Type B pancreatic cell (in vitro differentiated cells): Measurements from ENCODE around the gene BTBD17. TPM values are rescaled to one million over a fixed set of nuclear protein-coding genes. Genes with fewer than 3 reads are reported as not detected.
A peak's percentile ranks its signal among the peaks of the same experiment; 100 is the strongest.

ENCODE experiments used
- DNase-seq: peaks from one replicate; pipeline ENCODE4 v3.0.0; 2021; ENCODE audit warnings: mixed read lengths; ENCODE audit not compliant: unreplicated experiment; ENCODE audit errors: extremely low spot score
- H3K27ac Mint-ChIP-seq: 2 replicates; pipeline ENCODE4 v1.8.0; 2021; ENCODE audit warnings: mild to moderate bottlenecking, mixed read lengths
- H3K27me3 Mint-ChIP-seq: 2 replicates; pipeline ENCODE4 v1.8.0; 2021; ENCODE audit warnings: mixed read lengths
- H3K36me3 Mint-ChIP-seq: 2 replicates; pipeline ENCODE4 v1.8.0; 2021; ENCODE audit warnings: mixed read lengths
- H3K4me1 Mint-ChIP-seq: one replicate; pipeline ENCODE4 v1.8.0; 2021; ENCODE audit warnings: mixed read lengths; ENCODE audit not compliant: unreplicated experiment
- H3K4me3 Mint-ChIP-seq: 2 replicates; pipeline ENCODE4 v1.8.0; 2021; ENCODE audit warnings: mild to moderate bottlenecking, mixed read lengths
- H3K9me3 Mint-ChIP-seq: 2 replicates; pipeline ENCODE4 v1.8.0; 2021; ENCODE audit warnings: mixed read lengths
- total RNA-seq: library from RNA; stranded (reverse); gene quantifications from 2 replicates; pipeline ENCODE4 v1.2.1, GENCODE V29; 2021; ENCODE audit warnings: low replicate concordance
- TF ChIP-seq, protein P1 (sequence below): fragments of 200-600 bp; sonication (generic); conservative IDR thresholded peaks from 2 replicates; pipeline ENCODE4 v1.5.0; 2021; ENCODE audit warnings: antibody characterized with exemption, mild to moderate bottlenecking

BTBD17 gene
- total RNA-seq, 1 donor from 2014 or later, result 5.2 TPM

DNA sequence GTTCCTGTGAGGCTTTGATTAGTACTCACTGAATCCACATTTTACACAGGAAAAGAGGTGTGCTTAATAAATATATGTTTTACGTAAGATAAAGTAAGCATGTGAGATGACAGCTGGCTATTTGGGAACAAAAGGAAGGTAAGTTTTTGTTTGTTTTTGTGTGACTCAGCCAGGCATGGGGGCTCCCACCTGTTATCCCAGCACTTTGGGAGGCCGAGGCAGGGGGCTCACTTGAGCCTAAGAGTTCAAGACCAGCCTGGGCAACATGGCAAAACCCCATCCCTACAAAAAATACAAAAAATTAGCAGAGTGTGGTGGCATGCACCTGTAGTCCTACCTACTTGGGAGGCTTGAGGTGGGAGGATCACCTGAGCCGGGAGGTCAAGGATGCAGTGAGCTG, 23.5 kb upstream of the BTBD17 start:
- Mint-ChIP-seq H3K27me3 (no peaks in the 10 kb centered on the region), H3K4me1 (peaks cover 13% of the 10 kb centered on the region), H3K9me3 (no peaks in the 10 kb centered on the region), H3K36me3 (no peaks in the 10 kb centered on the region), H3K27ac (no peak overlapping the region), H3K4me3 (no peak overlapping the region)
- DNase-seq, result no peak
- TF ChIP-seq, protein P1, sequence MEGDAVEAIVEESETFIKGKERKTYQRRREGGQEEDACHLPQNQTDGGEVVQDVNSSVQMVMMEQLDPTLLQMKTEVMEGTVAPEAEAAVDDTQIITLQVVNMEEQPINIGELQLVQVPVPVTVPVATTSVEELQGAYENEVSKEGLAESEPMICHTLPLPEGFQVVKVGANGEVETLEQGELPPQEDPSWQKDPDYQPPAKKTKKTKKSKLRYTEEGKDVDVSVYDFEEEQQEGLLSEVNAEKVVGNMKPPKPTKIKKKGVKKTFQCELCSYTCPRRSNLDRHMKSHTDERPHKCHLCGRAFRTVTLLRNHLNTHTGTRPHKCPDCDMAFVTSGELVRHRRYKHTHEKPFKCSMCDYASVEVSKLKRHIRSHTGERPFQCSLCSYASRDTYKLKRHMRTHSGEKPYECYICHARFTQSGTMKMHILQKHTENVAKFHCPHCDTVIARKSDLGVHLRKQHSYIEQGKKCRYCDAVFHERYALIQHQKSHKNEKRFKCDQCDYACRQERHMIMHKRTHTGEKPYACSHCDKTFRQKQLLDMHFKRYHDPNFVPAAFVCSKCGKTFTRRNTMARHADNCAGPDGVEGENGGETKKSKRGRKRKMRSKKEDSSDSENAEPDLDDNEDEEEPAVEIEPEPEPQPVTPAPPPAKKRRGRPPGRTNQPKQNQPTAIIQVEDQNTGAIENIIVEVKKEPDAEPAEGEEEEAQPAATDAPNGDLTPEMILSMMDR, result no peak

DNA sequence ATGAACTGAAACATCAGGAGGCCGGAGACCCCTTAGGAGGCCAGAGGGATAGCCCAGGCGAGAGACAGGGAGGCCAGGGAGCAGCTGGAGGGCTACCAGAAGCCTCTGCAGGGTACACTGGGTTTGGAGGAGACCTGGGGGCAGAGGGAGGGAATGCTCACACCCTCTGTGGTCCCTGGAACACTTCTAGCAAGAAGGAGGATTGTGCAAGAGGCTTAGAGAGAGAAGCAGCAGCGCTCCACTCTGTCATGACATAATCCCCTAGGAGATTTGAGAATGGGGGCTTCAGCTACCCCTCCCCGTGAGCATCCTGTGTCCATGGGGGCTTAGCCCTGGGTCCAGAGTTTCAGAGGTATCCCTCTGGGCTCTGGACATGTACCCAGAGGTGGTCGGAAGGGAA, 21.5 kb upstream of the BTBD17 start:
- TF ChIP-seq, protein P1, result no peak
- Mint-ChIP-seq H3K4me3 (no peak overlapping the region), H3K36me3 (no peaks in the 10 kb centered on the region), H3K4me1 (peaks cover 16% of the 10 kb centered on the region), H3K27ac (no peak overlapping the region), H3K27me3 (no peaks in the 10 kb centered on the region), H3K9me3 (no peaks in the 10 kb centered on the region)
- no peak for DNase-seq

DNA sequence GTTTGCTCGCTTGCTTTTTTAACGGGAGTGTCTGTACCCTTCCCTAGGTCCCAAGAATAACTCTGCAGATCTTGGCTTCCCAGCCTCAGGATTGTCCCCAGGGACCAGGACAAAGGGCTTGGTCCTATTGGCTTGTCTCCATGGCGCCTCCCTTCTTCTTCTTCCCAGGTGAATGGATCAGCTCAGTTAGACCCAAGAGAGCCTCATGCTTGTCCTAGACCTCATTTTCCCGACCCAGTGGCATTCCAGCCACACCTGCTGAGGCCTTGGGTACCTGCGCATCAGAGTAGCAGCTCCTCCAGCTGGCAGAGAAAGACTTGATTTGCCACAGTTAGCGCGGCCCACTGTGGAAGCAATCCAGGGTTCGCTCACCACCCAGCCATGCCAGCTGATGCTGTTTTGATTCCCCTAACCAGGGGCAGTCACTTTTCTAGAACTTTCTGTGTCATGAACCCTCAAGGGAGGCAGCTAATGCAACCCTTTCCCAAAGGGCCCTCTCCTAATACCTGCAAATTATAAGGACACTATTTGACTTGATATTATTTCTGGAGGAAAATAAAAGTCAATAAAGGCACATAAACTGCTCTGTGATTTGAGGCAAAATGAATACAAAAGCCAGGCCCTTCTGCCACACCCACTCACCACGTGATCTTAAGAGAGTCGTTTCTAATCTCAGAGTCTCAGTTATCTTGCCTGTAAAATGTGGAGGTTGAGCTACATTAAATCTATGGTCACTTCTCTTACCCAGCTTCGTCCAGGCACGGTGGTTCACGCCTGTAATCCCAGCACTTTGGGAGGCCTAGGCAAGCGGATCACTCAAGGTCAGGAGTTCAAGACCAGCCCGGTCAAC, 19.5 kb upstream of the BTBD17 start:
- Mint-ChIP-seq H3K27ac (peak overlapping the region; percentile 61), H3K9me3 (no peaks in the 10 kb centered on the region), H3K36me3 (no peaks in the 10 kb centered on the region), H3K27me3 (peaks cover 9% of the 10 kb centered on the region), H3K4me1 (peaks cover 16% of the 10 kb centered on the region), H3K4me3 (no peak overlapping the region)
- DNase-seq, result no peak
- TF ChIP-seq, protein P1, result no peak

DNA sequence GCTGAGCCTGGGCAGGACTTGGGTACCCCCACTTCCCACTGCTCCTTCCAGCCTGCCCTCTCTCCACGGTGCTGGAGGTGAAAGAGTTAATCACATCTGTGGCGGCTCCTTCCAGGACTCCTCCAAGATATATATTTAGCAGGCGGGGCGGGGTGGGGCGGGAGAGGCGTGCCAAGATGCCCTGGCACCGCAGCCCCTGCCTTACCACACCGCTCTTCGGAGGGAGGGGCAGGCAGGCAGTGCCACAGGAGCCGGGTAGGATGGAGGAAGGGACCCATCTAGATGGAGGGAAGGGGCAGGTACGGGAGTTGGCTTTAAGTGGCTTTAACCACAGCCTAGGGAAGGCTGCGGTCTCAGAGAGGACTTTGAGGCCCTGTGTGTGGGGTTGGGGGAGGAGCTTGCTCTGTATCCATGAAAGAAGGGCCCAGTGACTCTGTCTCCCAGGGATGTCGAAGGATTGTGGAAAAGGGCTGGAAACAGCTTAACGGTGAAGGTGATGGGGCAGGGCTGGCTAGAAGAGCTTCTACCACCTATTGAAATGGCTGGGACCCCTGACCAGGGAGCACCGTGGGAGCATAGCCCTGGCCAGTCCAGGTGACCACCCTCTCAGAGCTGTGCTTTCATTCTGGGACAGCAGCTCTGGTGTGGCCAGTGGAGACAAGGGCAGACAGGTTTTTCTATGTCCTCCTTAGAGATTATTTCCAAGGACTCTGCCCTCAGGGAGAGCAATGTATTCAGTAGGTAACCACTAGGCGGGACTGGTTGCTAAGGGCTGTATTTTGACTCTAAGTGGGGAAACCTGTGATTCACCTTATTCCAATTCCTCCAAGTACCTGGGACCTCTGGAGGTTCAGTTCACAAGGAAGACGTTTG, 18.7 kb upstream of the BTBD17 start:
- H3K36me3 Mint-ChIP-seq, result no peaks in the 10 kb centered on the region
- H3K4me3 Mint-ChIP-seq, result no peak overlapping the region
- TF ChIP-seq, protein P1, result no peak
- peaks cover 11% of the 10 kb centered on the region for H3K27me3 Mint-ChIP-seq
- H3K4me1 Mint-ChIP-seq, result peaks cover 16% of the 10 kb centered on the region
- H3K9me3 Mint-ChIP-seq, result no peaks in the 10 kb centered on the region
- DNase-seq, result no peak
- H3K27ac Mint-ChIP-seq, result peak overlapping the region; percentile 61

DNA sequence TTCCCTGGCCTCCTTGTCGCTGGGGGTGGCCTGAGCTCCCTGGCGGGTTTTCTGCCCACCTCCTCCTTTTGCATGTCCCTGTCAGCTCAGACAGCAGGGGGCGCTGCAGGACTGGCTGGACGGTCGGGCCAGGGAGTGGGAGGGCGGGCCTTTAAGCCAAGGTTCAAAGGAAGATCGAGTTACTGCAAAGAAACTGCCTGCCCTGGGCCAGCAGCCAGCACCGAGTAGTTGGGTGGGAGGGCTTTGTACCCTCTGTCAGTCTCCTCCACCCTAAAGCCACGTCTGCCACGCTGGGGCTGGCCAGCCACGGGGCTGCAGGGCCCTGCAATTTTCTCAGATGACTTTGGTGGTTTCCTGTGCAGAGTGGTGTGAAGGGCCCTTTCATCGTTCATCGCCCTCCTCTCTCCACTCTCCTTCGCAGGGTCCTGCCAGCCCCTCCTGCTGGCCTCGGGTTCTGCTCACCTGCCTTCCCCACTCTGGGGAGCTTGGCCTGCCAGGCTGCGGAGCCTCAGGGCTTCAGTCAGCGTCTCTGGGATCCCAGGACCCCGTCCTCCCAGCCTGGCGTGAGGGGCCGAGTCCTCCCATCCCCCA, 17.9 kb upstream of the BTBD17 start:
- Mint-ChIP-seq H3K9me3 (no peaks in the 10 kb centered on the region), H3K4me3 (no peak overlapping the region), H3K27ac (no peak overlapping the region), H3K4me1 (peaks cover 16% of the 10 kb centered on the region), H3K27me3 (peaks cover 11% of the 10 kb centered on the region), H3K36me3 (no peaks in the 10 kb centered on the region)
- TF ChIP-seq, protein P1, result peak; percentile 98
- DNase-seq, result peak; percentile 97
